Measurements from ENCODE around the gene SERPINI2. TPM values are rescaled to one million over a fixed set of nuclear protein-coding genes. Genes with fewer than 3 reads are reported as not detected.

The SERPINI2 gene
- total RNA-seq, 6 experiments from 2014 or later = not detected

DNA sequence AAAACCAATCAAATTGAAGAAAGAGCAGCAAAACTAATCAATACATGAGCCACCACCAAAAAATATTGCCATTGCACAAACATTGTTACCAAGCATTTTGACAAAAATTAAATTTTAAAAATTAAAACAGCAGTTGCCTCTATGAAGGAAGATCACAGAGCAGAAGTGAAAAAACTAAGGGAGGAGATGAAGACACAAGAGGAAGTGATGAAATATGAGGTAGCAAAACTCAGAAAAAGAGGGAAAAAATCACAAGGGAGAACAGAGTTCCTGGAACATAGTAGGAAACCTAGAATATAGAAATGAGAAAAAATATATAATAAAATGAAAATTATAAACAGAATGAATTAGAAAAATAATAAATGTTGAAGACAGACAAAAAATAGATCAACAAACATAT is 7.3 kb upstream of the SERPINI2 start:
- no peaks in the 10 kb centered on the region for H3K36me3 ChIP-seq
- DNase-seq (no peak), ATAC-seq (no peak)
- intact Hi-C loops (cut with DNase I) = no loop called here
- no peak for TF ChIP-seq POLR2A (IDR thresholded peaks at IDR 0.05)
- no peak for TF ChIP-seq CTCF (IDR thresholded peaks at IDR 0.05)
- H3K27me3 ChIP-seq = no peaks in the 10 kb centered on the region
- H3K9me3 ChIP-seq = no peaks in the 10 kb centered on the region
- H3K4me3 ChIP-seq = no peak overlapping the region
- no peak overlapping the region for H3K27ac ChIP-seq
- no peaks in the 10 kb centered on the region for H3K4me1 ChIP-seq

DNA sequence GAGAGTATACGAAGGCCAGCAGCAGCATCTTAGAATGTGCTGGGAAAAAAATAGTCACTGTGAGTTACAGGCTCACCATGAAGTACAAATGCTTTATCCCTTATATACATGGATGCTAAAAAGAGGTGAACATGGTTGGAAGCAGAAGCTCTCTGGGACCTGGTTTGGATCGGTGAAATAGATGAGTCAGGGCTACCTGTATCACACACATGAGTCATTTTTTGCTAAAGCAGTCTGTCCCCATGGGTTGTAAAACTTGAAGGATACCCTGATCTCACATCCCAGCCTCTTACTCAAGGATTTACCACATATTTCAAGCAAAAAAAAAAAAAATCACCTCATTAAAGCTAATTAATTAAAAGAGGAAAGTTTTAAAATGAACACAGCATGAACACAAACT is 6.9 kb upstream of the SERPINI2 start:
- no peaks in the 10 kb centered on the region for H3K27me3 ChIP-seq
- no peak overlapping the region for H3K4me3 ChIP-seq
- TF ChIP-seq POLR2A (IDR thresholded peaks at IDR 0.05) (no peak), CTCF (IDR thresholded peaks at IDR 0.05) (no peak)
- intact Hi-C loops (cut with DNase I) = no loop called here
- ATAC-seq (no peak), DNase-seq (no peak)
- H3K36me3 ChIP-seq = no peaks in the 10 kb centered on the region
- no peaks in the 10 kb centered on the region for H3K9me3 ChIP-seq
- WGBS (ENCODE audit: insufficient coverage, low coverage, low lambda C conversion rate, missing lambda C conversion rate) = 61% methylated on average over 2 of the region's 2 CpGs
- no peaks in the 10 kb centered on the region for H3K4me1 ChIP-seq
- no peak overlapping the region for H3K27ac ChIP-seq

GRCh38 chr3:167469381-167469780 is 4.5 kb downstream of the SERPINI2 start:
- DNase-seq (no peak), ATAC-seq (no peak)
- no peaks in the 10 kb centered on the region for H3K9me3 ChIP-seq
- intact Hi-C loops (cut with DNase I) = no loop called here
- H3K27ac ChIP-seq = no peak overlapping the region
- H3K36me3 ChIP-seq = no peaks in the 10 kb centered on the region
- 59% methylated on average over 3 of the region's 3 CpGs for WGBS (ENCODE audit: insufficient coverage, low coverage, low lambda C conversion rate, missing lambda C conversion rate)
- no peaks in the 10 kb centered on the region for H3K27me3 ChIP-seq
- no peak overlapping the region for H3K4me3 ChIP-seq
- H3K4me1 ChIP-seq = no peaks in the 10 kb centered on the region
- TF ChIP-seq CTCF (IDR thresholded peaks at IDR 0.05) (no peak), POLR2A (IDR thresholded peaks at IDR 0.05) (no peak)

GRCh38 chr3:167467848-167468611 is 5.8 kb downstream of the SERPINI2 start:
- ATAC-seq = peak in 2 of 4 donors; percentile 50 to 56
- DNase-seq = no peak
- Histone ChIP-seq H3K9me3 (no peaks in the 10 kb centered on the region), H3K4me1 (no peaks in the 10 kb centered on the region), H3K36me3 (no peaks in the 10 kb centered on the region), H3K27ac (no peak overlapping the region), H3K27me3 (no peaks in the 10 kb centered on the region), H3K4me3 (no peak overlapping the region)
- 57% methylated on average over 5 of the region's 5 CpGs for WGBS (ENCODE audit: insufficient coverage, low coverage, low lambda C conversion rate, missing lambda C conversion rate)
- TF ChIP-seq POLR2A (IDR thresholded peaks at IDR 0.05) (no peak), CTCF (IDR thresholded peaks at IDR 0.05) (no peak)
- intact Hi-C loops (cut with DNase I) = no loop called here

- H3K36me3 ChIP-seq = no peaks in the 10 kb centered on the region
- no peak for TF ChIP-seq POLR2A (IDR thresholded peaks at IDR 0.05)
- no peak for TF ChIP-seq CTCF (IDR thresholded peaks at IDR 0.05)
- no peaks in the 10 kb centered on the region for H3K4me1 ChIP-seq
- intact Hi-C loops (cut with DNase I) = no loop called here
- ATAC-seq = no peak
- H3K27me3 ChIP-seq = no peaks in the 10 kb centered on the region
- DNase-seq = no peak
- H3K9me3 ChIP-seq = no peaks in the 10 kb centered on the region
- no peak overlapping the region for H3K4me3 ChIP-seq
- no peak overlapping the region for H3K27ac ChIP-seq
These were observed 6.9 kb downstream of the SERPINI2 start for GRCh38 chr3:167466966-167467365.
